ENCODE measurements around the gene CD22. TPM values are rescaled to one million over a fixed set of nuclear protein-coding genes. Genes with fewer than 3 reads are reported as not detected.

CD22 gene
- total RNA-seq, 4 donors from 2014 or later = not detected

DNA sequence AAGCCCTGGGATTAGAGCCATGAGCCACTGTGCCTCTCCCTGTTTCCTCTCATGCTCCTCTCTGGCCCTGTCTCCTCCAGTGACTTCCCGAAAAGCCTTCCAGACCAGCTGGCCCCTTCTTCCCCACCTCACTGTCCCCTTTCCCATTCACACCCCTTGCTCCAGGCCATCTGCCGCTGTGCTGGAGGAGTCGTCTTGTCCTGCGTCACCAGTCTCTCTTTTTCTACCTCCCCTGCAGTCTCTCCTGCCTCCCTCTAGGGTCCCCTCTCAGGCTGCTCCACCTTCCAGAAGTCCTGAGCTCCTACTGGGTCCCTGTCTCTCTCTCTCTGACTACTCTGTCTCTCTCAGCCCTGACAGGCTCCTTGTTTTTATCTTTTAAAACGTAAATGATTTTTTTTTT is 13.4 kb downstream of the CD22 start:
- H3K4me3 ChIP-seq = no peak overlapping the region
- peaks cover 22% of the 10 kb centered on the region for H3K27me3 ChIP-seq
- no peaks in the 10 kb centered on the region for H3K36me3 ChIP-seq
- no peak overlapping the region for H3K27ac ChIP-seq
- 60% methylated on average over 5 of the region's 5 CpGs for WGBS
- TF ChIP-seq POLR2AphosphoS5 (IDR thresholded peaks at IDR 0.05) (no peak), EP300 (IDR thresholded peaks at IDR 0.05) (no peak), POLR2A (IDR thresholded peaks at IDR 0.05) (no peak), CTCF (IDR thresholded peaks at IDR 0.05) (no peak)
- H3K9me3 ChIP-seq = no peaks in the 10 kb centered on the region
- DNase-seq (ENCODE audit: low spot score in 2 of 2) = no peak
- H3K4me1 ChIP-seq = no peaks in the 10 kb centered on the region

DNA sequence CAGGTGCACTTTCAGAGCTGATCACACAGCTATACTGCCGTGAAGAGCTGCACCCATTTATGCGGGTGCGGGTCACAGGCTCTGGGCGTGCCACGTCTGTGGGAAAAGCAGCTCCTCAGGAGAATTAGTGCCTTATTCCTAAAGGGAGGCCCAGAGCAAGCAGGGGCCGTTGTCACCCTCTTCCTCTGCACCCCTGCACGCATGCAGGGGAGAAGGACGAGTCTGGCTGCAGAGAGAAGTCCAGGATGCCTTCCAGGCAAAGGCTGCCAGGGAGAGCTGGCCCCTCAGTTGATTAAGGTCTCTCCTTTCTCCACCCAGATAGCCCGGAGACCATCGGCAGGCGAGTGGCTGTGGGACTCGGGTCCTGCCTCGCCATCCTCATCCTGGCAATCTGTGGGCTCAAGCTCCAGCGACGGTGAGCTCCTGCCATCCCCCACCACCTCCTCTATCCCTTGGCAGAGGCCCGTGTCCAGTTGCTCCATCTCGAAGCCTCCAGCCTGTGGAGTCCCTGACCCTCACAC is 15.6 kb downstream of the CD22 start:
- WGBS = 59% methylated on average over 7 of the region's 17 CpGs
- no peaks in the 10 kb centered on the region for H3K36me3 ChIP-seq
- H3K4me3 ChIP-seq = no peak overlapping the region
- H3K27me3 ChIP-seq = peaks cover 20% of the 10 kb centered on the region
- no peaks in the 10 kb centered on the region for H3K4me1 ChIP-seq
- no peak for TF ChIP-seq EP300 (IDR thresholded peaks at IDR 0.05)
- no peak for TF ChIP-seq POLR2AphosphoS5 (IDR thresholded peaks at IDR 0.05)
- TF ChIP-seq POLR2A (IDR thresholded peaks at IDR 0.05) = no peak
- no peak for TF ChIP-seq CTCF (IDR thresholded peaks at IDR 0.05)
- peak; percentile 36 to 68 for DNase-seq (ENCODE audit: low spot score in 2 of 2)
- no peak overlapping the region for H3K27ac ChIP-seq
- no peaks in the 10 kb centered on the region for H3K9me3 ChIP-seq

DNA sequence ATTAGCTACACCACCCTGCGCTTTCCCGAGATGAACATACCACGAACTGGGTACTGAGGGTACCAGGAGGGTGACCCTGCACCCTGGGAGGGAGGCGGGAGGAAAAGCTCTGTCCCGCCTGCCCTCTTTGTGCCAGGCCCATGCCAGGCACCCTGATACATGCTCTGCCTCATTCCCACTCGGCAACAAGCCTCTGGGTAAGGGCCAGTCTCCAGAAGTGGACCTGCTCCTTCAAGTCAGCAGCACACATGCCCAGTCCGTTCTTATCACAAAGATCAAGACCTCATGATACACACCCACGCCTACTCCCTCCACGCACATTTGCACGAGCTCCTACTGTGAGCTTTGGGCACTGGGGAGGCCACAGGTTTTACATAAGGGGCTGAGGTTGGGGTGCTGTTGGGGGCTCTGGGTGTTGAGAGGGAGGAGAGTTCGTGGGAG is 16.7 kb downstream of the CD22 start:
- peaks cover 20% of the 10 kb centered on the region for H3K27me3 ChIP-seq
- 59% methylated on average over 8 of the region's 11 CpGs for WGBS
- DNase-seq (ENCODE audit: low spot score in 2 of 2) = peak; percentile 31 to 68
- H3K36me3 ChIP-seq = no peaks in the 10 kb centered on the region
- TF ChIP-seq POLR2A (IDR thresholded peaks at IDR 0.05) = no peak
- no peaks in the 10 kb centered on the region for H3K9me3 ChIP-seq
- H3K27ac ChIP-seq = no peak overlapping the region
- no peaks in the 10 kb centered on the region for H3K4me1 ChIP-seq
- no peak overlapping the region for H3K4me3 ChIP-seq

GRCh38 chr19:35346193-35347052 is 17.4 kb downstream of the CD22 start:
- peak; percentile 48 to 71 for DNase-seq (ENCODE audit: low spot score in 2 of 2)
- no peak overlapping the region for H3K27ac ChIP-seq
- no peaks in the 10 kb centered on the region for H3K36me3 ChIP-seq
- no peak overlapping the region for H3K4me3 ChIP-seq
- 53% methylated on average over 26 of the region's 28 CpGs for whole genome bisulfite sequencing
- H3K27me3 ChIP-seq = peaks cover 20% of the 10 kb centered on the region
- TF ChIP-seq POLR2AphosphoS5 (IDR thresholded peaks at IDR 0.05) = no peak
- TF ChIP-seq CTCF (IDR thresholded peaks at IDR 0.05) = no peak
- no peak for TF ChIP-seq EP300 (IDR thresholded peaks at IDR 0.05)
- TF ChIP-seq POLR2A (IDR thresholded peaks at IDR 0.05) = no peak
- no peaks in the 10 kb centered on the region for H3K4me1 ChIP-seq
- no peaks in the 10 kb centered on the region for H3K9me3 ChIP-seq

DNA sequence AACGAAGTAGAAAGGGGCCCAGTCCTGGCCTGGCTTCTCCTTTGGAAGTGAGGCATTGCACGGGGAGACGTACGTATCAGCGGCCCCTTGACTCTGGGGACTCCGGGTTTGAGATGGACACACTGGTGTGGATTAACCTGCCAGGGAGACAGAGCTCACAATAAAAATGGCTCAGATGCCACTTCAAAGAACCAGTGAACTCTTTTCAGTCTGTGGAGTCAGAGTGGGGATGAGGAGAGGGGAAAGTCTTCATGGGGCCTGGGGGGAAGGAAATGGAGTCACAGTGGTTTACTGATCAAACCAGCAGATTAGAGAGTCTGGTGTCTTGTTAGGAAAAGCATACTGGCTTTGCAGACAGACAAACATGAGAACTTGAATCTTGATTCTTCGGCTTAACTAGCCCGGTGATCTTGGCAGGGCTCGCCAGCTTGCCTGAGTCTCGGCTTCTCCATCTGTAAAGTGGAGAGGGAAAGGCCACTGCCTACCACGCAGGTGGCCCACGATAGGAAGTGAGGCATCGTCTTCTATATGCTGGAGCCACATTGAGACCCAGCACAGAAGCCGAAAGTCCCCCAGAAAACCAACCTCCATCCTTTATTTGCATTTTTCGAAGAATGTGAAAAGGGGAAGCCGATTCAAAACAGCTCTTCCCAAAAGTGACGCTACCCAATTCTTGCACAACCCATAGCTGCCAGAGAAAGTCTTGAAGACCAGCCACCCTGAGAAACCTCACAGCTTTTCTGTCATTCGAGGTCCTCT is 18.4 kb downstream of the CD22 start, which contains the start of gene FFAR1:
TSS of gene FFAR1 (plus strand) at position 732 of the 759 bp plus-strand sequence. CDS start 3,650 bp downstream, outside the sequence.
- no peak within 1 kb of the TSS for H3K4me3 ChIP-seq
- no peaks in the 10 kb centered on the region for H3K9me3 ChIP-seq
- peak; percentile 27 to 47 for DNase-seq (ENCODE audit: low spot score in 2 of 2)
- no peak within 1 kb of the TSS for H3K27ac ChIP-seq
- no peaks in the 10 kb centered on the region for H3K36me3 ChIP-seq
- TF ChIP-seq EP300 (IDR thresholded peaks at IDR 0.05) (no peak), POLR2A (IDR thresholded peaks at IDR 0.05) (no peak), POLR2AphosphoS5 (IDR thresholded peaks at IDR 0.05) (no peak), CTCF (IDR thresholded peaks at IDR 0.05) (no peak)
- WGBS = 54% methylated on average over 18 of the region's 18 CpGs
- peaks cover 22% of the 10 kb centered on the region for H3K27me3 ChIP-seq
- no peaks in the 10 kb centered on the region for H3K4me1 ChIP-seq

Data from suprapubic skin (tissue), 4 donors.